Measurements from ENCODE around the gene PPP1R17. TPM values are rescaled to one million over a fixed set of nuclear protein-coding genes. Genes with fewer than 3 reads are reported as not detected.

Gene PPP1R17
- total RNA-seq, 1 experiment from 2014 or later = not detected

DNA sequence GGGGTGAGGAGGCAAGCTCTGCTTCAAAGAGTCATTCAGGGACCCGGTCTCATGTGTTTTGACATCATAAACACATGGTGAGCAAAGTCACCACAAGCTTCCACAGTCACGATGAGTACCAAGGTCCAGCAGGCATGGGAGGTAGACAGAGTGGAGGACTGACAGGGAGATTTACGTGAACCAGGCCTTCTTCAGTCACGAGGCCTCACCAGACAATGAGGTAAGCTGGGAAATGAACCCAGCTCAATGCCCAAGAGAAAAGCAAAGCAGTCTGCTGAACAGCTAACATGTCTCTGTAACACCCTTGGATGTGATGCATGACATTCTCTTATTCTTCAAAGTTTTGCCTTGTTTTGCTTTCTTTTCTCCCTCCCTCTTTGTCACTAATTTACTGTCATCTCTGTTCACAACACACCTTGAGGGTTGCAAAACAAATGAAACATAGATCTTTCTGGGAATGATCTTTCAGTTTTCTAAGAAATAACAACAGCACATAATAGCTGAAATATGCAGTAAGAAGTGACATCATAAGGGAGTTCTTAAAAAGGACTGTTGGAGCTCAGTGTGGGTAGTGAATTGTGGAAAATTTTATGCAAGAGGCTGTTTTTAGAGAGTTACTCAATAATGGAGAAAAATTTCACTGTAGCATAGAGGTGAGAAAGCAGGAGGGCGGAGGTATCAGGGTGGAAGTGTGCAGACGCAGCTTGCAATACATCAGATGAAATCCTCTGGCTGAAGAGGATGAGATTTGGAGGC, 9.0 kb downstream of the PPP1R17 start:
- no peak for DNase-seq (ENCODE audit: extremely low read depth, low read depth)

DNA sequence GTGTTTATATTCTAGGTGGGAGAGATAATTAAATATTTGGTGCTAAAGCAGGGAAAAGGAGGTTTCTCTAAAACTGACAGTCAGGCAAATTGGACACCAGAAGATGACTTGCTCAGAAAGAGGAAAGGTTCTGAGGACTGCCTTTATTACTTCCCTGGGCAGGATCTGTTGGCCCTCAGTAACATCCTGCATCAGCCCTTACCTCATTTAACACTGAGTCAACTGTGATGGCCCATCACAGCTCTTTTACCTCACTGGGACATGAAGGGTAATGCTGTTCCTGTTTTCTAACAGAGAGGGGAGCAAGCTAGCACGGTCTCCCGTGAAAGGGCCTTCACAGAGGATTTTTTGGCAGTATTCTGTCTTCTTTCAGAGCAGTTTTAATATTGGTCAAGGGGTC, 12.0 kb downstream of the PPP1R17 start:
- no peak for DNase-seq (ENCODE audit: extremely low read depth, low read depth)

DNA sequence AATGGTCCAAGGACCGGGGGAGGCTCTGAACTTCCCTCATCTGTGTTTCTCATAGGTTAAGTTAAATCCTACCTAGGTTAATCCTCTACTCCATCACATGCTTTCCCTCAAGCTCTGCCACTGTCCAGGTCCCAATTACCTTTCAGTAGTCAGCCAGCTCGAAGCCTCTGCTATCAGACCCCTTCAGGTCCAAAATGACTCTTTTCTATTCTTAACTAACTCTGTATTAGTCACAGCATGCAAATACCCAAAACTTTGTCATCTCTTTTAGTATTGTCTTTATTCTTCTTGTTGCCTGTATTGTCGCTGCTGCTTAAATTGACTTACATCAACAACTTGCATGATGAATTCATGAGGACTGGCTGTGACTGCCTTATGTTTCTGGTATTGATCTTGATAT, 15.3 kb downstream of the PPP1R17 start:
- no peak for DNase-seq (ENCODE audit: extremely low read depth, low read depth)

GRCh38 chr7:31705377-31705776, 18.4 kb downstream of the PPP1R17 start:
- DNase-seq (ENCODE audit: extremely low read depth, low read depth) = no peak

DNA sequence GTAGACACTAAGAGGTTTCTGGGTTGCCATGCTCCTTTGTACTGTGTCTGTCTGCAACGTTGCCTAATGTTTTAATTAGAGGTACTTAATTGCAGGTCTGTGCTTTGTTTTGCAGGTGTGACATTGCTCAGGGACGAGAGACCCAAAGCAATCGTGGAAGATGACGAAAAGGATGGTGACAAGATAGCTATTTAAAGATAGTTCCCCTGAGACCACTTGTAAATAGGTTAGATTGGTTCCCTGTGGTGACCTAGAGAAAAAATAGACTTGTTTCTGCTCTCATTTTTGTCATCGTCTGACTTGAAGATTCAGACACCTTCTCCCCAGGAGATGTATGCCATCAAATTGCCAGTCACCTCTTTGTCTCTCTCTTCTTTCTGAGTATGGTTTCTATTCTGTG, 20.1 kb downstream of the PPP1R17 start:
- no peak for DNase-seq (ENCODE audit: extremely low read depth, low read depth)

DNA sequence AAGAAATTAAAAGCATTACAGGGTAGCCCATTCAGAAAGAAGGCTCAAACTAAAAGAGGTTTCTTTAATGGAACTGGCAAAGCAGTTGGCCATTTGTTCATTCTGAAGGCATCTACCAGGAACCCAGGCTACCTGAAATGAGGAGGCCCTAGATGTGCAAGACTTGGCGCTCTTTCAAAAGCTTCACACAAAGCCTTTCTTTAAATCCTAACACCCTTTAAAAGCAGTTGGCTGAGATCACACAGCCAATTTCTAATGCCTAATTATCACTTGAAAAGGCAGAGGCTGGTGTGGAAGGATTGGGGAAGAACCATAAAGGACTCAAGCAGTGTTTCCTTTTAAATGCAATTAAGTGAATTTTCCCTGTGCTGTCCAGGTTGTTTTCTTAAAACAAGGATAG, 23.2 kb downstream of the PPP1R17 start:
- no peak for DNase-seq (ENCODE audit: extremely low read depth, low read depth)

DNA sequence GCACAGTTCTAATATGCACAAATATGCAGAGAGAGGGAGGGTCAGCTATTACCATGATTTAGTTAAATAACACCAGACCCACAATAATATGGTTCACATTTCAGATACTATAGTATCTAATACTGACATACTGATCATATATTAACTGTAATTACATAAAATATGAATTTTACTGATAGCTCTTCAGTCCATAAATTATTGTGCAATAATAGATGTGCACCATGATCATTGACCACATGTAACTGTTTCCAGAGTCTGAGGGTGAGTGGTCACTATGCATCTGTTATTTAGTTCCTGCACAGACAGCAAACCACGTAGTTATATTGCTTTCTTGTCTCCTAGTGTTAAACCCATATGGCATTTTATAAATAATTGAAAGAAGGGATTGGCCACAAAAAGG, 29.3 kb downstream of the PPP1R17 start:
- DNase-seq (ENCODE audit: extremely low read depth, low read depth) = no peak

DNA sequence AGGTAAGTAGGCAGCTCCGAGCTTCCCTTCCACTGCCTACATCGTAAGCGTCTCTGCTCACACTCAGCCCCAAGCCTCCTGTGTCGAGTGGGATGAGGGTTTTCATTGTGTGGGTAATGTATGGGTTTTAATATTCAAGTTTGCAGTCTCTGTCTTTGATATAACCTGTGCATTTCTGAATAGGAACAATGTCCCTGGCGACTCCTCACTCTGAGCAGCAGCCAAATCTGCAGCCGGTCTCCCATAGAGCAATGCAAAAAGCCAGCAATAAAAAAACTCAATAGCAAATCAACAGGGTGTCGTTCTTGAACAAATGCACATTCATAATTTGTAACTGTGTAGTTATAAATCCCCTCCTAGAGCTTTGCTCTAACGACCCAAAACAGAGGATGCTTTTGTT, 33.4 kb downstream of the PPP1R17 start:
- DNase-seq (ENCODE audit: extremely low read depth, low read depth) = no peak

DNA sequence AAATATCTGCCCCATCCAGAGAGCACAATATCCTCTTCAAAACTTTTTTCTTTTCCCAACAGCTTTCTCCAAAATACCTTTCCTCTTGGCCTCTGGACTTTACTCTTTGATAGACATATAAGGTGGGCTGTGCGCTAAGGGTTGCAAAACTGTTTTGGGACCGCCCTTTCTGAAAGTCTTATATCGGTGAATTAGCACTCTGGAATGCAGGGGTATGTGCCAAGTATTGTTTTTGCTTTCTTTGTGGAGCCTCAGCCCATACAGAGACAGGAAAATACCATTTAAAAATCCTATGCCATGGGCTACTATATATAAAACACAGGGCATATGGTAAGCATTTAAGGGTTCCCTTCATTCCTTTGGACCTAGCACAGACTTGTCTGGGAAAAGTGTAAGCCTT, 37.7 kb downstream of the PPP1R17 start:
- DNase-seq (ENCODE audit: extremely low read depth, low read depth) = no peak

DNA sequence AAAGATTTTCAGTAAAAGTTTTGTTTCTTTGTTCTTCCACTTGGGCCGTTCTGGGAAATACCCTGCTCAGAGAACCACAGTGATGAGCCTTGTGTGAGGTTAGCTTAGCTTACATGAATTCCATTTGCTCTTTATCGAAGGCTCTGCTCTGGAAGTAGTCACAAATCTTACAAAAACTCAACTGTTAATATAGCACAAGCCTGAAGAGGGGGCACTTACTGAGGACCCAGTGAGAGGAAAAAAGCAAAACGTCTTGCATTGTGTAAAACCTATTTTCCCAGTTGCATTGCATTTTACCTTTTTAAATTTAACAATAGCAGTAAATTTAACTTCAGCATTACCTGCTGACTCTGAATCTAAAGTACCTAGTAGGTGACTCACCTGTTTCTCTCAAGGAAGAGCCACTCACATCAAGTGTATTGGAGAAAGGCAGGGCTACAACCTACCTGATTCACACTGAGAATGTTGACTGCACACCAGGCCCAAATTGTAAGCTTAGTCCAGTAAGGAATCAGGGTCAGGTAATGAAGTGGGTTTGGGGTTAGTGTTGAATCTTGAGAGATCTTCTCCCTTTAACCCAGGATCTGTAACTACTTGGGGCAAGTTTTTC, 42.3 kb downstream of the PPP1R17 start:
- DNase-seq (ENCODE audit: extremely low read depth, low read depth) = no peak

- no peak for DNase-seq (ENCODE audit: extremely low read depth, low read depth)
Measured at GRCh38 chr7:31734456-31734855, 47.4 kb downstream of the PPP1R17 start.

DNA sequence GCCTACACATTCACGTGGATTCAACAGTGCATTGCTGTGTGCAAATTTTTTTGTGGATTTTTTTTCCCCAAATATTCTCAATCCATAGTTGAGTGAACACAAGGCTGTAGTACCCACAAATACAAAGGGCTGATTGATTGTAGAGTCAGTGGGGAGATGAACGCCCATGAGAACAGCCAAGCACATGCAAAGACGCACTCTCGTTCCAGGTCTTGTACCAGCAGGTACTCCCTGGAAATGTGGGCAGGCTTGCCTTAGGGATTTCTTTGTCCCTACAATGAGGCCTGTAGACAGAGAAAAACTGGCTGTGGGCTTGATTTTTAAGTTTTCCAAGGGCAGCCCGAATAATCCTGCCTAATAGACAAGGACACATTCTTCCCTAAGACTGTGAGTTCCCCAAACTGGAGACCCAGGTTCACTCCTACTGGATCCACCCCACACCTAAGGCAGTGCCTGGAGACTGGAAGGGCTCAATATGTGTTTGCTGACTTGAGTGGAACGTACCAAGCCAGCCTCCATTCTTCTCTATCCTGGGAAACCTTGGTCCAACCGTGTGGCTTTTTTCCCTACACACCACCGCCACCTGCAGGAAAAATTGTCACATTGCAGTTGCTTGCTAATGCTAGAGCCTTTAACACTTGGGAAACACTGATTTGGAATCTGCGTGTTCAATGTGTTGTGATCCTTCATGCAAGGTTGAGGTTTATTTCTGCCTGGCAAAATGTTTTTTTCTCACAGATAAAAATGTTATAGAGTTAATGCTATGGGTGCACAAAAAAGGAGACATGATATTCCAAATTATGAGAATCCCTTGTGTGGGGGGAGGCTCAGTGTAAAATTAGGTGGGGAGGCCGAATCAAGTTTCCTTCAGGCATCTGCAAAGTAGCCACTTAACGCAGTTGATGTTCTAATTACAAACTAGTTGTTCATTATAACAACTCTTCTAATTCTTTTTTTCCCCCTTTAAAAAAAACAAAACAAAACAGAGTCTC, 49.3 kb downstream of the PPP1R17 start:
- peak; percentile 77 for DNase-seq (ENCODE audit: extremely low read depth, low read depth)

- no peak for DNase-seq (ENCODE audit: extremely low read depth, low read depth)
Measured at GRCh38 chr7:31741852-31742251, 54.8 kb downstream of the PPP1R17 start.

DNA sequence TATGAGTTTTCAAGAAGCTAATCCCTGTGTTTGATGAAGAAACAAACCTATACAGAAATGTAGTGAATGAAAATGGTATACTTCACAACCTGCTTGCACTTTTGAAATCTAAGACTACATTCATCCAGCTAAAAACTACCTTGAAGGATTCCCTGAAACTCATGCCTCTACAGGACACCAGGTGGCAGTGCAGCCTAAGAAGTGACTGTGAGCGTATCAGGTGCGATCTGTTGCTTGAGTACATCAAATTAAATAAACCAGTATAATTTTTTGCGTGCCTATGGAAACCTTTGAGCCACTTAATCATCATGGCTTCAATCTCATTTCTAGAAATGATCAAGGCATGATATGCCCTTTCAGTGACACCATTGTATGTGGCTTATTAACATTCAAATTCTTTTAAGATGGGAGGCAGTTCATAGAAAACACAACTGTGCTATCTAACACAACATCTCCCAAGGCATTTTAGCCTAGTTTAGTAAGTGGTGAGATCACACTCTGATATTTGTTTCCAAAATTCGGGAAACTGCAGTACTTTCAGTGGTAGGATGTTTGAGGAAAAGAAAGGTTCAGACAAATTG, 57.4 kb downstream of the PPP1R17 start:
- DNase-seq (ENCODE audit: extremely low read depth, low read depth) = peak; percentile 81

- DNase-seq (ENCODE audit: extremely low read depth, low read depth) = no peak
Measured at GRCh38 chr7:31747553-31747952, 60.5 kb downstream of the PPP1R17 start.

- DNase-seq (ENCODE audit: extremely low read depth, low read depth) = no peak
Measured at GRCh38 chr7:31748084-31748483, 61.1 kb downstream of the PPP1R17 start.

DNA sequence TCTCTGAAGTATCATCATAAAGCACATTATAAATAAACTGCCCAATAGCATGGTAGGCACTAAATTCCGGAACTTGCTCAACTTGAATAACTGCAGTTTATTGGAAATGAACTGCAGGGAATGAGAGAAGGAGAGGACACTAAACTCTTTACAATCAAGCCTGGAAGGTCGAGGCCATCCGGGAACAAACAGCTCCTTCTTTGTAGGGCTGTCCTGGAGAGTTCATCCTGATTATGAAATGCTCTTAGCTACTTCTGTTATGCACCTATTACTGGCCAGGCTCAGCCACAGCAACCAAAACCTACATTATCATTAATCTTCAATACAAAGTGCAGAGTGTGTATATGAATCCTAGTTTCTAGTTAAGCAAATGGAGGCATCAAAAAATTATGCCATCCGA, 64.7 kb downstream of the PPP1R17 start:
- no peak for DNase-seq (ENCODE audit: extremely low read depth, low read depth)

Data from NCI-H460 (cell line).